ENCODE measurements around the gene GALNT18.

GALNT18 gene

DNA sequence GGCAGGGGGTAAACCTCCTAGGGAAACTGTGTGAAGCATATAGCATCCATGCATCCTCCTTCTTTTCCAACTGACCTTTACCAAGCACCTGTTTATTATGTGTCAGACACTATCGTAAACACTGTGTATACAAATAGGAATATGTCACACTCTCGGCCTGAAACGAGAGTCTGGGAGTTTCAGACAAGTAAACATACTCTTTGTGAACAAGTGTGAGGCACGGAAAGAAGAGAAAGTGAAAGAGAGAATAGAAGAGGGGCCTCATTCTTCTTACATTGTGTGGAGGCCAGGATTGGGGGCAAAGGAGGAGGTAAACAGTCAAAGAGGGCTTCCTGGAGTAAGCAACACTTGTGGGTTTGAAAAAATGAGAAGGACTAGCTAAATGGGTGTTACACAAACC is 285.1 kb downstream of the GALNT18 start:
- no peak for DNase-seq

DNA sequence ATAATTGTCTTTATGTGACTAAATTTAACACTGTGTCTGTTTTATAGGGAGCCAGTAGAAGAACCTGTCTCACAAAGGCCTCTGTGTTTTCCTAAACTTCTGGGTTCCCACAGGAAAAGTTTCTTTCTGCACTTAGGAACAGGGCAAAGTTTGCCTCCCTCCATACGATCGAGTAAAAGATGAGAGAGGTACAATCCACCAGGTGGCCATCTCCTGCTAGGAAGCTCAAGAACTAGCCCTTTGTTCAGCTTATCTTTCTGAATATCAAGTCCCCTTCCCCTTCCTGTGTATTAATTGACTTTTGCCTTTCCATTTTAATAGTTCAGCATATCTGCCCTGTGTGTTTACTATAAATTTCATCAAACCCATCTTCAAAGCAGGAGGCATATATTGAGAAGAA is 286.8 kb downstream of the GALNT18 start:
- DNase-seq: no peak

DNA sequence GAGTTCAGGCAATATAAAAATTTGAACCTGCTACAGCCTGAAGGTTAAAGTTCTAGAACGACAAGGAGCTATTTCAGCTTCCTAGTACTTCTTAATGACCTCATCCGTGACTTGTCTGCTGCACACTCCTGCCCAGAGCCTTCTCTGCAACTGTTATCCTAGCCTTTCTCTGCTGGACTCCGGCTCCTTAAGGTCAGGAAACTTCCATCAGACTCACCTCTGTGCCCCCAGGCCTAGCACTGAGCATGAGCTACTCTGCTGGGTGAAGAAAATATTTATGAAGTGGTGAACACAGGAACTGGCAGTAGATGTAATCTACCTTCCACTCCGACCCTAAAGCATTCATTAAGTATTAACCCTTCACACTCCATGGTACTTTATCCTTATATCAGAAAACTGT is 287.2 kb downstream of the GALNT18 start:
- DNase-seq: no peak

DNA sequence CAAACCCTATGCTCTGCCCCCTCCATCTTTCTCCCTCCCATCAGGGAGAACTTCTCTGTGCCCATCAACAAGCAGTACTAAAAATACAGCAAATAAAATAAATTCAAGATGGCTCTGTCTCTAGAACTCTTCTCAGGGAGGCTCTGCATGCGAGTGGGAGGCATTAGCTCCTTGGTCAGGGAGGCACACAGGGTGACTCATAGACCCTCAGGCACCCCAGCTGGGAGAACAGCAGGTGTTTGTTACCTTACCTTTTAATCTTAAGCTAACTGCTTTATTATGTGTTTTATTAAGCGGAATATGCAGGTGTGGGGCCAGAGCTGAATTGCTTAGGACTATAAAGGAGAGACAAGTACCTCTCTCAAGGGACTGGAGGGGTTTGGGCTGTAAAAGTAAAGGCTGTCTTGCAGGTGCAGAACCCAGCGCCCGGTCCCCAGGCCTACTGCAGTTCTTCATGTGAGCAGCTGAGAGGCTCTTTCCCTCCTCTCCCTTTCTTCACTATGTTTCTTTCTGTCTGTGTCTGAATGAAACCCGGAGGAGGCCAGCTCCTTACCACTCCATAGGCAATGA is 289.6 kb downstream of the GALNT18 start:
- DNase-seq: no peak

DNA sequence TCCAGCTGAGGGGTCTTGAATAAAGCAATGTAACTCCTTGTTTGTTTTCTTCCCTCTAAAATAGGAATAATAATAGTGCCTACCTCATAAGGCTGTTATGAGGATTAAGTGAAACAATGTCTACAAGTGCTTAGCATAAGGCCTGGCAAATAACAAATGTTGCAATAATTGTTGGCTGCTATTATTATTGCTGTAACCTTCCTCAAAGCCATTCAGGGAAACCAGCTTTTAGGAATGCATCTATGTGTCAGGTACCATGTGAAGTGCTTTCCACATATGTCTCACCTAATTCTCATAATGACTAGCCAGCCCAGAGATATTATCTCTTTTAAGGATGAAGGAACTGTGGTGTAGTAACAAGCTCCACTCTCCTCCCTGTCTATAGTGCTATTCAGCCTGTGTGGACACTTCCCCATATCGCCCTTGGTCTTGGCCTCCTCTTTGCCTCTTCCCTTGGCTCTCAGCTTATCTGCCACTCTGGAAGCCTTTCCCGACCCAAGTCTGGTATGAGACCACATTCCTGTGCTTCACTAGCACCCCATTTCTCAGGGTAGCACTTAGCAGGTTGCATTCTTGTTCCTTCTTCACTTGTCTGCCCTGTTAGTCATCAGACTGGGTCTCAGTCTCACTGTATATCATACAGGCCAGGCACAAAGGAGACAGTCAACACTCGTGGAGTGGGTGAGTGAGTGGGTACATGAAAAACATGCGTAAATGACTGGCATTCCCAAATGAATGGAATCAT is 292.6 kb downstream of the GALNT18 start:
- DNase-seq: no peak

DNA sequence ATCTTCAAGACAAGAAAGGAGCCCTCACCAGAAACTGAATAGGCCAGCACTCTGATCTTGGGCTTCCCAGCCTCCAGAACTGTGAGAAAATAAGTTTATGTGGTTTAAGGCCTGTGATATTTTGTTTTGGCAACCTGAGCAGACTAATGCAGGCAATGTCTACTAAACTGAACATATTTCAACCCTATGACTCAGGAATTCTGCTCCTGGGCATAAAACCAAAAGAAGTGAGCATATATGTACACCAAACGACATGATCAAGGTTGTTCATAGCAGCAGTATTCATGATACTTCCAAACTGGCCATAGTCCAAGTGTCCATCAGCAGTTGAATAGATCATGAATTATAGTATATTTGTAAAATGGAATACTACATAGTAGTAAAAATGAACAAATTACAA is 297.7 kb downstream of the GALNT18 start:
- DNase-seq: no peak

DNA sequence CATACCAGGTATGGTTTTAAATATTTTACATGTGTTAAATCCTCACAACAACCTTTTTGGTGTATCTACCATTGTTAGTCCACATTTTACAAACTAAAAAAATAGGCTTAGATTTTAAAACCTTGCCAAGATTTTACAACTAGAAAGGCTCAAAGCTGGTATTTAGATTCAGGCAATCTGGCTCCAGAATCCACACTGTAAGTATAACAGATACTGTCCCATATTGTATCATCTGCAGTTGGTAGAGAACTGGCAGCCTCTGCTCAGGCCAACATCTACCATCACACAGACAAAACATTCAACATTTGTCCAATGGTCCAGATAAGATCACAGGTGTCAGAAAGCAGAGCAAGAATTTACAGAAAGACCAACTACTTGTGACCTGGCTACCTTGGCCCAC is 299.7 kb downstream of the GALNT18 start:
- DNase-seq: no peak

DNA sequence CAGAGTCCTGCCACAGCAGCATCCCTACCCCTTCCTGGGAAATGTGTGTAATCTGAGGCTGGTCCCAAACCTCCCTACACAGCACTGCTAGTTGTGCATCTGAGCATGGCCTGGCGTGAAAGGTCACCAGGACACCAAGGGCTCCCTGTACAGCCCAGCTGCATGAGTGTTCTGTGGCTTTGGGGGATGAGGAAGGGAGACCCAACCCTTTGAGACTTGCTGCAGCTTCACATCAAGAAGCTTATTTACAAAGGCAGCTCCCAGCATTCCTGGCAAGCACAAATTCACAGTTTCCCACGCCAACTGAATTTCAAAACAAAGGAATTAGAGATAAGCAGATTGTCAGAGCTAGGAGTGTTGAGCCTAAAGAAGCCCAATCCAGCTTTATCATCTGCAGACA is 301.0 kb downstream of the GALNT18 start:
- no peak for DNase-seq

DNA sequence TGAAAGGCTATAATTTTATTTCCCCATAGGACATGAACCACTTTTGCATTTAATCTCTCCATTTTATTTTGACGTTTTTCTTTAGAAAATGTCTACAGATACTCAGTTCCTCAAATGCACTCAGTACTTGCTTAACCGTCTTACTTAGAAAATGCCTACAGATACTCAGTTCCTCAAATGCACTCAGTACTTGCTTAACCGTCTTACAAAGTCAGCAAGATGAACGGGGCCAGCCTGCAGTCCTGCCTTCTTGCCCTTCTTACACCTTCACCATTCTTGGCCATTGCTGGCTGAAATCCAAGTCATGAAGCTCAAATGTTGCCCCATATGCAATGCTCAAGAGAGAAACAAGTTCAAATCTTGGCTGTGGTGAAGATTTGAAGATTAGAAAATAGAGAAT is 302.8 kb downstream of the GALNT18 start:
- no peak for DNase-seq

DNA sequence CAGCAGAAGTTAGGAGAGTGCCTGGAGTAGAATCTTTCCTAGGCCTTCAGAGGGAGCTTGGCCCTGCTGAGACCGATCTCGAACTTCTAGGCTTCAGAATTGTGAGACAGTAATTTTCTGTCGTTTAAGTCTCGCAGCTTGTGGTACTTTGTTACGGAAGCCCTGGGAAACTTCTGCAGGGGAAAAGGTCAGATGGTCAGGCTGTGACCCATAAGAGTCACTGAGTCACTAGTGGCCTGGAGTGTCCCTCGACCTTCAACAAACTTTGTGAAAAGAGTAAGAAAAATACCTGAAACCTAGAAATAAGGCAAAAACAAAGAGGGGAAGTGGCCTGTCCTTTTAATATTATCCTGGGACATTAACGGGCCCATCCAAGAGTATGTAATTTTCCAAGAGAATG is 303.3 kb downstream of the GALNT18 start:
- DNase-seq: no peak

DNA sequence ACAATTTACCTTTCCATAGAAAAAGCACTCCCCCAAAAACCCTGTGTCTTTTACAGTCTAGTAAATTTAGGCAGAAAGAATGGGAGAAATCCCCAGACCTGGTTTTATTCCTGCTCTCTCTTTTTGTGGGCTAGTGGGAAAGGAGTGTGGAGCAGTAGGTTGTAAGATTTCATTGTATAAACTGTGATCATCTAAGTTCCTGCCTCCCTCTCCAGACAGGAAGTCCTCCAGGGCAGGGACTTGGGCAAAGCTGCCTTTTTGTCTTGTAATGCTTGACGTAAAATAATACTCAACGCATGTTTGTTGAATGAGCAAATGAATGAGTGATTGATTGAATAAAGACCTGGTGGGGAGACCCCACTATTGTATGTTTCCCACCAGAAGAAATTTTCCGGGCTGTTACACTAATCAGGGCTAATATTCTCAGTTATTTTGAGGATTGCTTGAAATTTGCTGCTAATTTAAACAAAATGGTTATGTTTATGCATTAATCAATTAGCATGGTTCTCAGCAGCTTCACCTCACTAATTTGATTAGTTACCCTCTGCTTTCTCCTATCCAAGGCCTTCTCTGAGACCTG is 305.1 kb downstream of the GALNT18 start:
- DNase-seq: no peak

DNA sequence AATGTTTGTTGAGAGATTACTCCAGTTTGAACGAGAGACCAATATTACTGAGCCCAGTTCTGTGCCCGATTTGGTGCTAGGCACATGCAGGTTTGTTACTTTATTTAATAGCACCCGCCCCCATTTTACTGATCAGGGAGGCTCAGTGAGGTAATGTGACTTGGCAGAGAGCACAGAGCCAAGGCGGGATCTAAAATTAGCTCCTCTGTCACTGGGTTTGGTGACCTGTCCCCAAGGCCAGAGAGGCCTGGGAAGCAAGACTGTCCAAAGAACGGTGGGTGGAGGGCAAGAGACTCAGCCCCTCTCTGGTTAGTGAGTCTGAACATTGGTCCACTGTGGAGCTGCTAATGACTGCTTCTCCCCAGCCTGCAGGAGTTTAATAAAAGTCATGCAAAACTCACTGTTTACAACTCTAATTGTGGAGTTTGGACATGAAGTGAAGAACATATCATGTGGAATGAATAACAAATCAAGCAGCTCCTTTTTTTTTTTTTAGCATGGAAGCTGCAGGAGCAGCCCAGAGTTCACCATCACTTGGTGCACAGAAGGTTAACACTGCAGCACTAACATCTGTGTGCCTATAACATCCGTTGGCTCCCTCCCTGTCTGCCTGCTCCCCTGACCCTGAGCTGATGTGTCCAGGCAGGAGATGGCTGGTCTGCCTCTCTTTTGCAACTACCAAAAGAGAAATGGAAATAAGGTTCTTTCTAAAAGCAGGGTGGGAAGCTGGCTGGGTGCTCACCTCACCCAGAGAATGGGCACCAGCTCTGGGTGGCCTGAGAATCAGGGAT is 307.7 kb downstream of the GALNT18 start:
- DNase-seq: no peak

DNA sequence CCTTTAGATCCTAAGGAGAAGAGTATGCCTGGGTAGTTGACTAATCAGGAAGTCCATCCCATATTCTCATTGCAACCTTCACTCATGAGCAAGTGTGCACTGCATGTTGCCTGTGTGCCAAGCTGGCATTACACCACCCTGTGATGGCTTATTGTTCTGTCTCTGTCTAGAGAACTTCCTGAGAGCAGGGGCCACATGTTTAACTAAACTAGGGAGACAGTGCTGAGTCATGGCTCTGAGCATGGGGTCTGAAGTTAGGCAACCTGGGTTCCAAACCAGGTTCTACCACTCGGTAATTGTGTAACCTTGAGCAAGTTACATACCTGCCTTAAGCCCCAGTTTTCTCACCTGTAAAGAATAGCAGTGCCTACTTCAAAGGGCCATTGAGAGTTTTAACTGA is 308.4 kb downstream of the GALNT18 start:
- no peak for DNase-seq

DNA sequence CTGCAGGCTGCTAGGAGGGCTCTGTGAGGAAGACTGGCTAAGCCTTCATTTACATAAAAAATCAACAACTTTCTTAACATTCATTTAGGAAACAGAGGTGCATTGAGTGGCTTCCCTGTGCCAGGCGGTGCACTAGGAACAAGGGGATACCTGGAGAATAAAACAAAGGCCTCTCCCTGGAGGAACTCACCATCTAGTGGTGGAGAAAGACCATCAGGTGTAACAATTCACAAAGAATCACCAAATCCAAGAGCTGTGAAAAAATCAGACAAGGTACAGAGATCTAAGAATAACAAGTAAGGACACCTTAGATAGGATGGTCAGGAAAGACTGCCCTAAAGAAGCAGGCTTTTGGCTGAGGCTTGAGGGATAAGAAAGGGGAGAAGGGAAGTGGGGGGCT is 309.1 kb downstream of the GALNT18 start:
- DNase-seq: no peak

DNA sequence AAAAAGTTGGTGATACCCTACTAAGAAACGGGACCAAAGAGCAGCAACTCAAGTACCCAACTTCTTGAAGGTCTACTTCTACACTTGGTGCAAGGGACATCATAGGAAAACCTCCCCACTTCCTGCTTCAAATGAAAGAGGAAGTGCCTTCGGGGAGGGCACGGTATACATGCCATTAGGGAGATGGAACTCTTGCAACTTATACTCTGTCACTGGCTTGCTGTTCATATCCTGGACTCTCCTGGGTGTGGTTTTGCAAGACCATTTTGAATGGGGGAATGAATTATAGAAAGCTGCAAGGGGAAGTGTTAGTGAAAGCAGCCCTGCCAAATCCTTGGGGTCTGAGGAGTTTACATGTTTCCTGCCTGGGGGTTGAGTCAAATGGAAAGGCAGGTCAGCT is 310.6 kb downstream of the GALNT18 start:
- DNase-seq: no peak

DNA sequence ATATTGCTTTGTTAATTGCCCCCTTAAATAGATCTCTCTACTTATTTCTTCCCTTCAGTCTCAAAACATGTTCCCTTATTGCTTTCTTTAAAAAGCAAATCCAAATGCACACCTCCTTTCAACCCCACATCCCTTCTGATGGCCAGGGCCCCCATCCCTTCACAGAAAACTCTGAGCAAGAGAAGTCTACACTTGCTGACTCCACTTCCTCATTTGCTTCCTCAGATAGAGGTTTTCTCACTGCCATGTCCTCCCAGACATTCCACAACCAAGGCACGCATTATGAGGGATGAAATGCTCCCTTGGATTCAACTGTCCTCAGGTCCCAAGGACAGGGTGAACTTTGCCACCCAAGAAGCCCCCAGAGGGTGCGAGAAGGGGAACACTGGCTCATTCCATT is 311.9 kb downstream of the GALNT18 start:
- no peak for DNase-seq

DNA sequence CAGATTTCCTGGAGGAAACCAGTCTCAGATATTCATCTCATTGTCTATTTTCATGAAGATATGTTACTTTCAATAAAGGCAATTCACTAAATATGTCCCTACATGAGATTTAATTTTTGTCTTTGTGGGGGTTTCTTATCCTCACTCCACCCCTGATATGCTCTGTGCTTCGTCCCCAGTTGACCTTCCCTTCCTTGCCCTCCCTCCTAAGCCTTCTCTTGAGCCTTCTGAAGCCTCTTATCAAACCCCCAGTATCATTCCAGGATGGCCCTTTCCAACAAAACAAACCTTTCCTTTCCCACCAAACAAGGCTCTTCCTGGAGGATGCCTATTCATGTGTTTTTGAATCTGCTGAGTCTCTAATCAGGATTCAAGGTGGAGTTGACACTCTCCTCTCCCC is 313.6 kb downstream of the GALNT18 start:
- DNase-seq: no peak

DNA sequence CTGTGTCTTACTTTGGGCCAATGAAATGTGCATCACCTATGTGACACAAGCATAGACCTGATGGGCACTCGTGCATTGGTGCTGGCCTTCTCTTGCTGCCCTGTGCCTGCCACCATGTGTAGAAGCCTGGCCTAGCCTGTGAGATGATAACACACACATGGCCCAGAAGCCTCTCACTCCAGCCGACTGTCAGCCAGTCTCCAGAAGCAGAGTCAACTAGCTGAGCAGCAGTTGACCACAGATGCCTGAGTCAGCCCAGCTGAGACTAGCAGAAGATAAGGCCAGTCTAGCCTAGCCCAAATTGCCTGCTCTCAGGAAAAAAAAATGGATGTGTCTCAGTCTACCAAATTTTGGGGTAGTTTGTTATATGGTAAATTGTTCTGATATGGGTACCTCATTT is 314.9 kb downstream of the GALNT18 start:
- no peak for DNase-seq

DNA sequence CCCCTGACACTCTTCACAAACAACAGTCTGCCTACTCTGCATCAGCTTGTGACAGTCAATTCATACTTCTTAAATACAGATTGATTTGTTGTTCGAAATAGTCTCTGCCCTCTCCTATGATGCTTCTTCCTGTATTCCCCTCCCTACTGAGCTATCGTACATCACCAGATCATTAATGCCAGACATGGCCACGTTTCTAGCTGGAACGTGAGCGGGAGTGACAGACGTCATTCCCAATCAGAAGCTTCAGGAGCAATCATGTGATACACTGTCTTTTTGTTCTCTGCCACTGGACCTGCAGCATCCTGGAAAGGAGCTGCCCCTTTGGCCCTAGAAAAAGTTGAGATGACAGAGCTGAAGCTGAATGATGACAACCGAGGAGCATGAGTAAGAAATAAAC is 317.3 kb downstream of the GALNT18 start:
- no peak for DNase-seq

DNA sequence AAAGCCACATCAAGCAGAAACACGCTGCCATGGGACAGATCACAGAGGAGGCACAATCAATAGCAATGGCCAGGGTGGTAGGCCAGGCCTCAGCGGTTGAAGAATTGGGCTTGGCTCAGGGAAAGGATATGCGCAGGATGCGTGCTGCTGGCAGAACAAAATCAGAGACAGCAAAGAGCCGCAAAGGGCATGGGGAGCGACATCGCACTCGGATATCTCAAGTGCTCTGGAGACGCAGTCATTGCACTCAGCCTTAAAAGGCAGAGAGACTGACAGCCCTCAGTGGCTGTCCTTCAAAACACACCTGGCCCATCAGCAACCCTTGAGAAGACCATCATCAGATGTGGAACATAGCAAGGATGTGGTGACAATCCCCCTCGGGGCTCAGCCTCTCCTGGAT is 319.2 kb downstream of the GALNT18 start:
- no peak for DNase-seq

DNA sequence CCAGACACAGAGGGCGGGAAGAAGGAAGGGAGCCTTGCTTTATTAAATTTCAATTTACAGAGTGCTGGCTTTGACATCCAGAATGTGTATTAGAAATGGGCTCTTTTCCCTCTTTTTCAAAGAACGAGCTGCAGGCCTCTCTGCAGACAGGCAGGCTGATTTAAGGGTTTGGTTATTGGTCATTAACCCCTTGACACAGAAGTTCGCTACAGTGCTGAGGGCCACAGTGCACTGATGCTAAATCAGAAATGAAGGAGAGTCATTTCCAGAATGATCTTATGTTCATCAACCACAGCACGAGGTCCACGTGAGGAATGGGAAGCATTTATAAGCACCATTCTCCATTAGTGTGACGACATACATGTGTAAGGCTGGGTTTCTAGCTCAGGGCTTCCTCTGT is 320.6 kb downstream of the GALNT18 start:
- no peak for DNase-seq

DNA sequence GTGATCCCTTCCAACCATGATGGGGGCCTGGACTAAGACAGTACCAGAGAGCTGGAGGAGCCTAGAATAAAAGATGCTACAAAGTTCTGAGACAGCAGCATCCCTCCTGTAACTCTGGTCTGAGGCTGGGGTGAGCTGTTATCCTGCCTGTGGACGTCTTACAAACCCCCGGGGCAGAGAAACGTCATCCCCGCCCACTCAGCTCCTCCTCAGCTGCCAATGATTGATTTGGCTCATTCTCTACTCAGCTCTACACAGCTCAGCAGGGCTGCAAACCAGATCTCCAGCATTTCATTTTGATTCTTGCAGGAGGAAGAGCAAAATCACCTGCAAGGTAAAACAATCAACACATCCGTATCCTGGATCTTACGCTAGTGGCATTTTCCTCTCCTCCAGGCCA is 324.2 kb downstream of the GALNT18 start:
- DNase-seq: no peak

DNA sequence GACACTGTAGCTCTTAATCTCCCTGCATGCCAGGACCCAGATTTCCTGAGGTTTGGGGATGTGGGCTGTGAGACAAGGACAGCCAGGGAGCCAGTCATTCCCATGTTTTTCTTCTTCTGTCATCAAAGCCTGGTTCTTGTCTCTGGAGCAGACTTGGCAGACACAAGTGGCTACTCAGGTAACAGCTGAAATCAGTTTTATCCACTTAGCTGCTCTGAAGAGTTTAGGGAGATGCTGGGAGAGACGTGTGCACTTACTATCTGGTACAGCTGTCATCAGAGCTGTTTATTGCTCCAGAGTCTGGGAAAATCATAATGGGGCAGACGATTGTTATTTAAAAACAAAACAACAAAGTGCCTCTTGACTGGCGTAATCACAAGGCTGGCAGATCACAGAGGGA is 325.4 kb downstream of the GALNT18 start:
- DNase-seq: peak; percentile 86

DNA sequence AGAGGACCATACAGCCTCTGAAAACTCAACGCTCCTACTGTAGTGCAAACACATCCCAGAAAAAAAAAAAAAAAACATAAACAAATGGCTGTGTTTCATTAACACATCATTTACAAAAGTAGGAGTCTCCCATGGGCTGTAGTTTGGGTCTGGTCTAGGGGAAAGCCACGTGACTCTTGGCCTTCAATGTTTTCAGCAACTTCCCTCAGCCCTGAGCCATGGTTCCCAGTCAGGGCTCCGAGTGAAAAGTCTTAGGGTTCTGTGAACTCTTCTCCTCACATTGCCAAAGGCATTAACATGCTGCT is 327.3 kb downstream of the GALNT18 start:
- DNase-seq: no peak

Data from DMS79 (cell line).